Retina (tissue), 1 donor: Measurements from ENCODE around the gene LARP4.

Experiments
- DNase-seq: peaks from one replicate; pipeline ENCODE4 v3.0.0-alpha.2; 2016

The LARP4 gene

DNA sequence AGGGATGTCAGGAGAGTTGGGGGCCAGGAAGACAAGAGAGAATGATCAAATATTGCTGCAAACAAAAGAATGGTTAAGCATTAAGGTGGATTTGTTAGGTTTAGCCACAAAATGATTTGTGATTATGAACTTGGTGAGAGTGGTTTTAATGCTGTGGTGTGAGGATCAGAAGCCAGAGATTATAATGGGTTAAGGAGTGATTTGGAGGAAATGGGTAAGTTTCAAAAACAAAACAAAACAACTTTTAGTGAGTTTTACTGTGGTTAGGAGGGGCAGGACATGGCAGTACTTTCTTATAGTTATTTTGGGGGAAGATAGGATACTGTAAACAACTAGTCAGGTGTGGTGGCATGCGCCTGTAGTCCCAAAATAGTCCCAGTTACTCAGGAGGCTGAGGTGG, 128.1 kb downstream of the LARP4 start:
- DNase-seq: no peak

- no peak for DNase-seq
Measured at GRCh38 chr12:50529345-50529744, 128.7 kb downstream of the LARP4 start.
